Inferior parietal cortex (tissue), 1 donor: ENCODE measurements around the gene PLEKHO1.
"Not testable (repeated sequence)": the region's sequence is repeated elsewhere in the genome, so short reads cannot be mapped to it uniquely, and the experiment has no call there.

Experiments used
- DNase-seq: peaks from one replicate; pipeline ENCODE4 v3.0.0-alpha.2; 2016; ENCODE audit errors: extremely low spot score

The PLEKHO1 gene, protein sequence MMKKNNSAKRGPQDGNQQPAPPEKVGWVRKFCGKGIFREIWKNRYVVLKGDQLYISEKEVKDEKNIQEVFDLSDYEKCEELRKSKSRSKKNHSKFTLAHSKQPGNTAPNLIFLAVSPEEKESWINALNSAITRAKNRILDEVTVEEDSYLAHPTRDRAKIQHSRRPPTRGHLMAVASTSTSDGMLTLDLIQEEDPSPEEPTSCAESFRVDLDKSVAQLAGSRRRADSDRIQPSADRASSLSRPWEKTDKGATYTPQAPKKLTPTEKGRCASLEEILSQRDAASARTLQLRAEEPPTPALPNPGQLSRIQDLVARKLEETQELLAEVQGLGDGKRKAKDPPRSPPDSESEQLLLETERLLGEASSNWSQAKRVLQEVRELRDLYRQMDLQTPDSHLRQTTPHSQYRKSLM

DNA sequence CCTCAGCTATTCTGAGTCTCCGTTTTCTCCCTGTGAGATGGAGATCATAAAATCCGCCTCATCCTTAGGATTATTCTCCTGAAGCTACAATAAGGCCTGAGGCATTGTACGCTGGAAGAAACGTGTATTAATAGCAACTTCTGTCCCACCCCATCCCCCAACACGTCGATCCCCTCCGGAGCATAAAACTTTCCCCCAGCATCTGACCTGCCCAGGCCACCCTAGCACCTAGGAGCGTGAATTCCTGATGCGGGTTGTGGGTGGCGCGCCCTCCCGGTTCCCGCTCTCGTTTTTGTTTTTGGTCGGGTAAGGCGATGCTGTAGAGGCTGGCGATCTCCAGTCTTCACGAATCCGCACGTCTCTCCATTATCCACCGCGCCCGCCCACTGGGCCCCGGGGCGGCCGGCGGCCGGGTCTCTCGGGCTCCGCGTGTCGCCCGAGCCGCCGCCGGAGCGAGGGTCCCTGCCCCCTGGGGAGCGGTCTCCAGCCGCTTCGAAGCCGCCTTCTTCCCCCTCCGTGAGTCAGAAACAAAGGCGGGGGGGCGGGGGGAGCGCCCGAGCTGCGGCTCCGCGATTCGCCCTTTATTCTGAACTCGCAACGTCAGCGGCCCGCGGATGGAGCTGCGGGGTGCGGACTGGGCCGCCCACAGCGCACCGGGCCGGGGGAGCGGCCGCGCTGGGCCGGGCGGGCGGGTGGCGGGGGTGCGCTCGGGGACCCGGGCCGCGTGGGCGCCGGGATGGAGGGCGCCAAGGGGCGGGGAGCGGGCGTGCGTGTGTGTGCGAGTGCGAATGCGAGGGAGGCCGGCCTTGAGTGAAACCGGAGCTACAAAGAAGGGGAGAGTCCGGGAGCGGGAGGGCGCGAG, at the start of gene PLEKHO1:
TSS of gene PLEKHO1 (plus strand) at position 646 of the 862 bp plus-strand sequence. CDS start 342 bp downstream, outside the sequence.
- DNase-seq: no peak

DNA sequence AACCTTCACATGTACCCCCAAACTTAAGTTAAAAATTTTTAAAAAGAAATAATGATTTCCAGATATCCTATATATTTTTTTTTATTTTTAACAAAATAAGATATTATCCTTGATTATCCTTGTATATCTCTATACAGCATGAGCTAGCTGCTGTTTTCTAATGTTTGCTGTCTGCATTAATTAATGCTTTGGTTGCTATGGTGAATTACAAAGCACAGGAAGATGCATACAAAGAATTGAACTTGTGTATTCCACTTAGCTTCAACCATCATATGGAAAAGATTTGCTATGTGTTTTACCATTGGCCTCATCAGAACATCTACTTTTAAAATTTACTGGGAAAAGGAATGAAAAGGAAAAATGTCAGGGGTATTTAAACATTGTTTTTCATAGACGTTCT, 46.7 kb upstream of the PLEKHO1 start:
- DNase-seq: no peak

DNA sequence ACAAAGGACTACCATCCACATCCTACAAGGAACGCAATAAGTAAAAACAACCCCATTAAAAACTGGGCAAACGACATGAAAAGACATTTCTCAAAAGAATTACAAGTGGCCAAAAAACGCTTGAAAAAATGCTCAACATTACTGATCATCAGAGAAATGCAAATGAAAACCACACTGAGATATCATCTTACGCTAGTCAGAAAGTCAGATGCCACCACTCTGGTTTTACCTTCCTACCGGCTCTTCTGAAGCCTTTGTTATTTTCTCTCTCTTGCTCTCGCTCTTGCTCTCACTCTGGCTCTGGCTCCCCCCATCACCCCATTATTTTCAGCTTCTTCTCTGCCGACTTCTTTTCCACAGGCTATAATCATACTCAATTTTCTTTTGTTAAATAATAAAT, 43.4 kb upstream of the PLEKHO1 start:
- no peak for DNase-seq

DNA sequence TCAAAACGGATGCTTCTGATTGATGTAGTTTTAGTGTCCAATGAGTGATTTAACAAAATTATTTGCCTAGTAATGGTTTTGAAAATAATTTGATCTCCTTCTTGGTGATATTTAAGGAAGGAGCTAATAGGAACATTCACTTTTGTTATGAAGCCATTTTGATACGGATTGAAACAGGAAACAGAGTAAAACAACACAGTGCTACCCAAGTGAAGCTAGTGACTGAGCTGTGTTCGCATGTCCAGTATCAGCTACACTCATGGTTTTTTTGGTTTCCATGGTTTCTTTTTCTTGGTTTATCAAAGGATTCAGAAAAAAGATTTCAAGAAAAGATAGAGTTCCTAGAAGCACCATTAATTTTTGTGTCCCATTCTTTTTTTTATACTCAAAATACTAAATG, 40.1 kb upstream of the PLEKHO1 start:
- DNase-seq: no peak

DNA sequence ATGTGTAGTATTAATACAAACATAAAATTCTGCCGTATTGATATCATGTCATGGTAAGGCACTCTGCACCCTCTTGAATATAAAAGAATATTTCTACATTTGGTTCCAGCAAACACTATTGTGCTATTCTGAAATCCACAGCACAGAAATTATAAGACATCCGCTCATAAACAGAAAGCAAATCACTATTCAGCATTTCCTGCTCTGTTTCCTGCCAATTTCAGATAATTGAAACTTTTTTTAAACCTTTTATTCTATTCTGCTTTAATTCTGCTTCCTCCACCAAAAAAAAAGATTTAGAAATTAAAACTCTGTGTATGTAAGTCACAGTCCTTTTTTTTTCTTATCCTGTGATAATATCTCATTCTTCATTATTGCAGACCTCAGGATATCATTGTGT, 39.6 kb upstream of the PLEKHO1 start:
- DNase-seq: no peak

DNA sequence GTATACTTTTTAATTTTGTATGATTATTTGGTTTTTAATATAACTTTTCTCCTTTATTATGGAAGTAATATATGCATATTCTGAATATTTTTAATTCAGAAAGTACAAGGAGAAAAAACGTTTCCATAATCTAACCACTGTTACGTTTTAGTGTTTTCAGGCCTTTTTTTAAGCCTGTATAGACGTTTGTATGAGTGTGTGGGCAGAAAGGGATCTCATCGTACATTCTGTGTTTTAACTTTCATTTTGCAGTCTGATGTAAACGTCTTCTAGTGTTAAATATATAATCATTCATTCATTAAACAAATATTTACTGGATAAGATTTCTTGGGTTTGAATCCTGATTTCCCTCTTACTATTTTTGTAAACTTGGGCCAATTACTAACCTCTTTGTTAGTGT, 38.0 kb upstream of the PLEKHO1 start:
- DNase-seq: no peak

DNA sequence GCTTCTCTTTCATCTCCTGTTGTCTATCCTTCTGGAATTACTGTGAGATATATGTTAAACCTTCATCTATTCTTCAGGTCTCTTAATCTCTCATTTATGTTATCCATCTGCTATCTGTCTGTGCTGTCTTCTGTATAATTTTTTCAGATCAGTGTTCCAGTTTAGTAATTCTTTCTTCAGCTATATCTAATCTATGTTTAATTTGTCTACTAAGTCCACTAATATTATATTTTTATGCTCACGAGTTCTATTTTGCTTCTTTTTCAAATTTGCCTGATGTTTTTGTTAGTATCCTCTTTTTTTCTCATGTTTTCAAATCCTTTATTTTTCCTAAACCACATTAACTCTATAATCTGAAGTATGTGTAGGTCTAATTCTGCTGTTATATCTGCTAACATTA, 34.6 kb upstream of the PLEKHO1 start:
- DNase-seq: no peak

DNA sequence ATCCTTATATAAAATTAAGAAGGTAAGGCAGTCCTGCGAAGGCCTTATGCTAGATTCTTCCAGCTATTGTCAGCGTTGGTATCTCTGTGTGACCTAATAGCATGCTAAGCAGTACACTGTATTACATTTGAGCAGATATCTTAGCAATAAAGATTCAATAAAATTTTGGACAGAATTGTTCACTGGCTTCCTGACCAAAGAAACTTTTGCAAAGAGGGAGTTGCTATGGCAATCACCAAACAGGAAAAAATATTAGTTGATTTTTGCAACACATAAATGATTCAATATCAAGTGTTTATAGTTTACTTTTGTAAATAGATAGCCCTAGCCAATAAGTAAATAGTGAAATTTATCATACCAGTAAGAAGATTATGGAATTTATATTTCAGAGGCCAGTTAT, 31.0 kb upstream of the PLEKHO1 start:
- no peak for DNase-seq

DNA sequence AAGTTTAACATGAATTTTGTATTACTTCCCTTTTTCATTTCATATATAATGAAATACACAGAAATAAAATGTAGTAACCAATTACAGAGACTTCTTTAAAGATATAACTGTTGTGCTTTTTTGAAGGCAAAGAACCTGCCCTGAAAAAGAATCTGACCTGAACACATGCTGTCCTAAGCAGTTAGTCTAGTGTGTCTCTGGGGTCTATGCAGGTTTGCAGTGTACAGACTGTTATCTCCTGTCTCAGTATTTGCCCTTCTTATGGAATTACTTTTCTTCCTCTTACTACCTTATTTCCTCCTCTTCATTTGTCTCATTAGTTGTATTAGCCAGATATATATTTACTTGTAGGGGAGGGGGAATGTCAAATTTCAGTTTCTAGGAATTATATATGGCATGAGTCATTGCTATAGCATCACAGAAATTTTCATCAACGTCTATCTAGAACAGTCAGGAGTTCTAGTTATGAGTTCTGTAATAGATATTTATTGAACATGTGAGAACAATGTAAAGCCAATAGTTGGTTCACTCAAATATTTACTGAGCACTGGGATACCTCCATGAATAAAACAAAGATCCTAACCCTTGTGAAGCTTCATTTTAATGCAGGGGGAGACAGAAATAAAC, 28.4 kb upstream of the PLEKHO1 start:
- DNase-seq: no peak

DNA sequence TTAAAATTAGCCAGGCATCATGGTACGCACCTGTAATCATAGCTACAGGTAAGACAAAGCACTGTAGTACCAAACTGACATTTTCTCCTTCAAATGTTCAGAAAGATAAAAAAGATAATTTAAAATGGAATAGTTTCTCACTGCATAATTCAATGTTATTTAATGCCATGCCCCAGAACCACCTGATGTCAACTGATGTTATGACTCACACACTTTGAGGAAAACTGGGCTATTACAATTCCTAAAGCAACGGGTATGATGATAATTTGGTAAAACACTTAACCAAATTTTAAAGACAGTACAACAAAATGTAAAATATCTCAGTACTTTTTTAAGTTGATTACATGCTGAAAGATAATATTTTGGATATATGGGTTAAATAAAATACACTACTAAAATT, 22.9 kb upstream of the PLEKHO1 start:
- DNase-seq: no peak

DNA sequence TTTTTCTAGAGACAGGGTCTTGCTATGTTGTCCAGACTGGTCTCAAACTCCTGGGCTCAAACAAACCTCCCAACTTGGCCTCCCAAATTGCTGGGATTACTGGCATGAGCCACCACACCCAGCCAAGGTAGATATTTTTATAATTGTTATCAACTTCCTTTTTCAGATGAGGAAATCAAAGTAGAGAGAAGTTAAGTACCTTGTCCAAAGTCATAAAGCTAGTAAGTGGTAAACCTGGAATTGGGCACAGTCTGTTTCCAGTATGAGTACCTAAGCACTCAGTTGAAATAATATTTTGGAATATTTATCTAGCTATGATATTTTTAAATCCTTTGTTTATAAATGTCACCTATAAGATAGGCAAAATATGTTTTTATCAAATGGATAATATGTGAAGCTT, 22.3 kb upstream of the PLEKHO1 start:
- DNase-seq: no peak

DNA sequence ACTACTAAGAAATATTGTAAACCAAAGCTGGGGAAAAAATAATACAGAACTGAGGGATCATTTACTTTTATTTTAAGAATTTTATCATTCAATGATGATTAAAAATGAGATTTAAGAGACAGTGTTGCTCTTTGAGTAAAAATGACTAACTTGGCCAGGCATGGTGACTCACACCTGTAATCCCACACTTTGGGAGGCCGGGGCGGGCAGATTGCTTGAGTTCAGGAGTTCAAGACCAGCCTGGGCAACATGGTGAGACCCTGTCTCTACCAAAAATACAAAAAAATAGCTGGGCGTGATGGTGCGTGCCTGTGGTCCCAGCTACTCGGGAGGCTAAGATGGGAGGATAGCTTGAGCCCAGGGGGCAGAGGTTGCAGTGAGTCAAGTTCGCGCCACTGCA, 21.8 kb upstream of the PLEKHO1 start:
- no peak for DNase-seq

DNA sequence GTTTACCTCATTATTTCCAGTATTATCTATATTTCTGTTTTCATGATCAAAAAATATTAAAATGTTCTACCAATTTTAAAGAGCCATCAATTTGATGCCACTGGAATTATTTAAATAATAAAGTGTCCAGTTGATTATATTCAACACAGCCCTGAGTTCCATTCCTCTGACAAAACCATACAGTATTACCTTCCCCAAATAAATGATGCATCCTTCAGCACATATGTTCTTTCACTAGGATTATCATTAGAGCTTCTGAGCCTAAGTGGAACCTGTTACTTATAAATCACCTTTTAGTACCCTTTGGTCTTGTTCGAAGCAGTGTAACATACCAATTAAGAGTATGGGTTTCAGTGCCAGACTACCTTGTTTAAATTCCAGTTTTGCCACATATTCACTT, 17.3 kb upstream of the PLEKHO1 start:
- no peak for DNase-seq

DNA sequence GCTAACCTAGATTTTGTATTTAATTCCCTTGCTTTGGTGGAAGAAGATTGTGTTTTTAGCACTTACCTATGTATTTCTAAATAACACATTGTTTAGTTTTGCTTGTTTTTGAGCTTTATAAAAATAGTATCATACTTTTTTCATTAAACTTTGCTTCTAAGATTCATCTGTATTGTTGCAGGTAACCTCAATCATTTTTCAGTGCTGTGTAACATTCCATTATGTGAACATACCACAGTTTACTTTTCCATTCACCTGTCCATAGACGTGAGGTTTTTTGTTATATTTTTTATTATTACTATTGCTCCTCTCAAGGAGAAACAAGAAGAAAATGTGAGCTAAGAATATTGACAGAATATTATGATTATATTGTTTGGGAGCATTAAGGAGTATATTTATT, 15.2 kb upstream of the PLEKHO1 start:
- no peak for DNase-seq

DNA sequence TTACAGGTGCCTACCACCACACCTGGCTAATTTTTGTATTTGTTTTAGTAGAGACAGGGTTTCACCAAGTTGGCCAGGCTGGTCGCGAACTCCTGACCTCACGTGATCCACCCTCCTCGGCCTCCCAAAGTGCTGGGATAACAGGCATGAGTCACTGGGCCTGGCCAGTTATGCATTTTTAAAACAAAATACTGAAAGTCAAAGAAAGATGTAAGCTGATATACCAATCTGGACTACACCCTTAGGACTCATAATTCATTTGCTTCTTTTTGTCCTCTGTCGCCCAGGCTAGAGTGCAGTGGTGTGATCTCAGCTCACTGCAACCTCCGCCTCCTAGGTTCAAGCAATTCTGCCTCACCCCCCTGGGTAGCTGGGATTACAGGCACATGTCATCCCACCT, 14.3 kb upstream of the PLEKHO1 start:
- DNase-seq: not testable (repeated sequence)

DNA sequence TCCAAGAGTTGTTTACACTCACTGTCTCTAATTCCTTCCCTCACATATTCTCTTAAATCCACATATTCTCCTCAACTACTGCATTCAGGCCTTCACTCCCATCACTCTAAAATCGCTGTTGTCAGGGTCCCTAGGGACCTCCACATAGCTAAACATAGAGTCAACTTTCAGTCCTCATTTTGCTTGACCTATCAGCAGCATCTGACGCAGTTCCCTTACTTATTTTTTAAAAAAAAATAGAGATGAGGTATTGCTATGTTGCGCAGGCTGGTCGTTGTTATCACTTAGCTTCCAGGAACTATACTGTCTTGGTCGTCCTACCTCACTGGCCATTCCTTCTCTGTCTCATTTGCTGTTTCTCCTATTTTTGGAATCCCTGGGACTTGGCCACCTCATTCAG, 11.7 kb upstream of the PLEKHO1 start:
- DNase-seq: no peak

DNA sequence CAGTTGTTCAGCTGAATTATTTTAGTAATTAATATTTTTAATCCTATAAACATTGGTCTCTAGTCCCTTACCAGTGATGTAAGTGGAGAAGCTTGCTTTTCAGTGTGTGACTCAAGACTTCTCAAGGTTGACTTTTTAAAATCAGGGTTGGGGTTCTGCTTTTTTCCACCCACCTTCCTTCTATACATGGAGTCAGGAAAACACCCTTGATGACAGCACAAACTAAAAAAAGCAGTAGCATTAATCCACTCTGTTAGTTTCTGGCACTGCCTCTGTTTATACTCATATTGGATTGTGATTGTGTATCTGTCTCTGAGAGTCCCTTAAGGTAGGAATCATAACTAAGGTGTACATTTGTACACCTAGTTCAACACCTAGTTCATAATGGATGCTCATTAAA, 8.3 kb upstream of the PLEKHO1 start:
- no peak for DNase-seq

DNA sequence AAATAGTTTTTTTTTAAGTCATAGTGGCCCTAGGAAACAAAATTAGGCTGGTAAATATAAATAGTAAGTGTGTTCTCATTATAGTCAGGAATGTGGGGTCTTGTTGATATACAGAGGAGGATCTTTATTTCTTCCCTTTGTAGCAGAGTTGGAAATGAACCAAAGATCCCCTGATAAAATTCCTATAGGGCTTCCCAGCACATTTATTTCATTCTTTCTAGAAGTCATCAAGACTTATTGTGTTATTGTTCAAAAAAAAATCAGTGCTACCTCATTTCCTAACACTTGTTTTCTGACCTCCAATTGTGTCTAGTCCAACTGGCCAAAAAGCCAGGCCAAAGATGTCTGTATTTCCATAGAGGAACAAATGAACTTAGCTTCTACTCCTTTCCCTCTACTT, 7.6 kb upstream of the PLEKHO1 start:
- DNase-seq: no peak

DNA sequence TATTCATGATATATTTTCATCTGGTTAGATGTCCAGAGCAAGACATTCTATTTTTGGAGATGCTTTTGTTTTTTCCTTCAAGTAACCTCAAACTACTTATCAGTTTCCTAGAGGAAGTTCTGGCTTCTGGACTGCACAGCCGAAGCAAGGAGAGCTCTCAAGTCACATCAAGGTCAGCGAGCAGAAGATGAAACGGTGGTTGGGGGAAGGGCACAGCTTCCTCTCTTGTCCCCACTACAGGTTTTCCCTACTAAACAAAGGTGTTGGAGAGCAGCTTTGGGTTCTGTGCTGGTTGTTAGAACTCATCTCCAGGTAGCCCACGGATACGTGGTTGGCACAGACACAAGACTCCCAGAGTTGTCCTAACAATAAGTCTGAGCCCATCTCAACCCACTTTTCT, 5.1 kb upstream of the PLEKHO1 start:
- no peak for DNase-seq

DNA sequence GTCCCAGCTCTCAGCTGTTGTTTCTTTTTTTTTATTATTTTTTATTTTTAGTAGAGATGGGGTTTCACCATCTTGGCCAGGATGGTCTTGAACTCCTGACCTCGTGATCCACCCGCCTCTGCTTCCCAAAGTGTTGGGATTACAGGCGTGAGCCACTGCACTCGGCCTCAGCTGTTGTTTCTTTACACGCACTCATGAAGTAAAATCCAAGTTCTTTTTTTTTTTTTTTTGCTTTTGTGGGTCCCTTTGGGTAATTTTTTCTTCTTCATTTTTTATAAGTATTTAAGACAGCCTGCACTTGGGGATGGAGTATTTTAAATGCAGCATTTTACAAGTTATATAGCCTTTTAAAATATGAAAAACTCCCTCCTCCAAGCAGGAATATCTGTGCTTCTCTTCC, 3.7 kb upstream of the PLEKHO1 start:
- not testable (repeated sequence) for DNase-seq

DNA sequence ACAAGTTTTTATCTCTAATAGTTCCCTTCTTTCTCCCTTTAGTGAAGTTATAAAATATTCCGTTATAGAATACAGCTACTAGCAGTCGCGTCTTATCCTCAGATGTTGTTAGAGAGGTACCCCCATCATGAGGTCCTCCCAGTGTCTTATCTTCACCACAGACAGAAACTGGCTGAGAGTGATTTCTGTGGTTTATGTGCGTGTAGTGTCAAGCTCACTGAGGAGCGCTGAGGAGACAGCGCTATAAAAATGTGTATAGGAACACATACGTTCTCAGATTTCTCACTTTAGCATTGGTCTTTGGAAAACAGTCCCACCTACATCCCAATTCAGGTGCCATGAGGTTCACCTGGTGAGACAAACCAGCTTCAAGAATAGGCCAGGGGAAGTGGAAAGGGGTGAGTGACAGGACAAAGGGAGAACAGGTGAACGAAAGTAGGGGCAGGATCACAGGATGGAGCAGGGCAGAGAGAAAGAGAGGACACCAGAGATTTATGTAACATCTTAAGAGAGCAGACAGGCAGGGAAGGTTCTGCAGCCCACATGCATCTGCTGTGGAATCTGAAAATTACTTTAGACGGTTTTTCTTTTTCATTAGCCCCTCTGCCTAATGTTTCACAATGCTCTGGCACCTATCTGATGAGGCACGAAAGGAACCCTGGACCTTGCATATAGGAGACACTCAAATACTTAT, 2.7 kb upstream of the PLEKHO1 start:
- no peak for DNase-seq

DNA sequence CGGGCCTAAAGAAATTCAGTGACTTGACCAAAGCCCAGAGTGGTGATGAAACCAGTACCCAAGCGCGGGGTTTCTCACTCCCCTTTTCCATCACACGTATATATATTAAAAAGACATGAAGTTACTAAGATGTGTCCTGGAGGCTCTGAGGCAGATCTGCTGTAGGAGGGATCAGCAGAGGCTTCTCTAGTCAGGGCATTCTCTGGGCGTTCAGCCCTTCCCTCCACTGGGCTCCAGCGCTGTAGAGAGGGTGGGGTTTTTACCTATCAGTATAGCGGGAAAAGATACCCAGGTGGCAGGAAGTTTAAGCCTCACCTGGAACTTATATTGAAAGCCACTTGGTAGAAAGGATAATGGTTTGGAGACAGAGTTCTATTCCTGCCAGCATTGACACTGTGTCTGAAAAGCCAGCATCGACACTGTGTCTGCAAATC, 862 bp upstream of the PLEKHO1 start:
- DNase-seq: no peak
